Panc1 (cell line): ENCODE data around the gene DENND10.
A peak's percentile ranks its signal among the peaks of the same experiment; 100 is the strongest.

Experiments used
- POLR2AphosphoS5 ChIP-seq: IDR thresholded peaks from 2 replicates; pipeline ENCODE4 v1.6.1; 2012; ENCODE audit warnings: mild to moderate bottlenecking, low read depth, low read length, moderate library complexity
- TF ChIP-seq, protein P1 (sequence below): fragments of 450-650 bp; IDR thresholded peaks from 2 replicates; pipeline ENCODE4 v1.5.1; 2017; ENCODE audit warnings: mild to moderate bottlenecking
- TF ChIP-seq, protein P2 (sequence below), 2 experiments: IDR thresholded peaks; 2 replicates each; pipeline ENCODE4 v1.6.1; 2011 to 2012; ENCODE audit warnings: low read depth in 2 of 2, control low read depth in 1 of 2, low read length in 1 of 2, mild to moderate bottlenecking in 1 of 2, moderate library complexity in 1 of 2; ENCODE audit not compliant: insufficient read depth in 1 of 2

- TF ChIP-seq, protein P1, sequence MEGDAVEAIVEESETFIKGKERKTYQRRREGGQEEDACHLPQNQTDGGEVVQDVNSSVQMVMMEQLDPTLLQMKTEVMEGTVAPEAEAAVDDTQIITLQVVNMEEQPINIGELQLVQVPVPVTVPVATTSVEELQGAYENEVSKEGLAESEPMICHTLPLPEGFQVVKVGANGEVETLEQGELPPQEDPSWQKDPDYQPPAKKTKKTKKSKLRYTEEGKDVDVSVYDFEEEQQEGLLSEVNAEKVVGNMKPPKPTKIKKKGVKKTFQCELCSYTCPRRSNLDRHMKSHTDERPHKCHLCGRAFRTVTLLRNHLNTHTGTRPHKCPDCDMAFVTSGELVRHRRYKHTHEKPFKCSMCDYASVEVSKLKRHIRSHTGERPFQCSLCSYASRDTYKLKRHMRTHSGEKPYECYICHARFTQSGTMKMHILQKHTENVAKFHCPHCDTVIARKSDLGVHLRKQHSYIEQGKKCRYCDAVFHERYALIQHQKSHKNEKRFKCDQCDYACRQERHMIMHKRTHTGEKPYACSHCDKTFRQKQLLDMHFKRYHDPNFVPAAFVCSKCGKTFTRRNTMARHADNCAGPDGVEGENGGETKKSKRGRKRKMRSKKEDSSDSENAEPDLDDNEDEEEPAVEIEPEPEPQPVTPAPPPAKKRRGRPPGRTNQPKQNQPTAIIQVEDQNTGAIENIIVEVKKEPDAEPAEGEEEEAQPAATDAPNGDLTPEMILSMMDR: no peak
- TF ChIP-seq POLR2AphosphoS5: peak; percentile 99
- TF ChIP-seq, protein P2, sequence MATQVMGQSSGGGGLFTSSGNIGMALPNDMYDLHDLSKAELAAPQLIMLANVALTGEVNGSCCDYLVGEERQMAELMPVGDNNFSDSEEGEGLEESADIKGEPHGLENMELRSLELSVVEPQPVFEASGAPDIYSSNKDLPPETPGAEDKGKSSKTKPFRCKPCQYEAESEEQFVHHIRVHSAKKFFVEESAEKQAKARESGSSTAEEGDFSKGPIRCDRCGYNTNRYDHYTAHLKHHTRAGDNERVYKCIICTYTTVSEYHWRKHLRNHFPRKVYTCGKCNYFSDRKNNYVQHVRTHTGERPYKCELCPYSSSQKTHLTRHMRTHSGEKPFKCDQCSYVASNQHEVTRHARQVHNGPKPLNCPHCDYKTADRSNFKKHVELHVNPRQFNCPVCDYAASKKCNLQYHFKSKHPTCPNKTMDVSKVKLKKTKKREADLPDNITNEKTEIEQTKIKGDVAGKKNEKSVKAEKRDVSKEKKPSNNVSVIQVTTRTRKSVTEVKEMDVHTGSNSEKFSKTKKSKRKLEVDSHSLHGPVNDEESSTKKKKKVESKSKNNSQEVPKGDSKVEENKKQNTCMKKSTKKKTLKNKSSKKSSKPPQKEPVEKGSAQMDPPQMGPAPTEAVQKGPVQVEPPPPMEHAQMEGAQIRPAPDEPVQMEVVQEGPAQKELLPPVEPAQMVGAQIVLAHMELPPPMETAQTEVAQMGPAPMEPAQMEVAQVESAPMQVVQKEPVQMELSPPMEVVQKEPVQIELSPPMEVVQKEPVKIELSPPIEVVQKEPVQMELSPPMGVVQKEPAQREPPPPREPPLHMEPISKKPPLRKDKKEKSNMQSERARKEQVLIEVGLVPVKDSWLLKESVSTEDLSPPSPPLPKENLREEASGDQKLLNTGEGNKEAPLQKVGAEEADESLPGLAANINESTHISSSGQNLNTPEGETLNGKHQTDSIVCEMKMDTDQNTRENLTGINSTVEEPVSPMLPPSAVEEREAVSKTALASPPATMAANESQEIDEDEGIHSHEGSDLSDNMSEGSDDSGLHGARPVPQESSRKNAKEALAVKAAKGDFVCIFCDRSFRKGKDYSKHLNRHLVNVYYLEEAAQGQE (IDR thresholded peaks at IDR 0.05; ENCODE audit: insufficient read depth in 1 of 2, low read depth in 2 of 2, low read length in 1 of 2): peak in 1 of 2 experiments; percentile 13; a peak in 1 of 4 replicates
Measured at GRCh38 chr10:119178372-119179119, 74.6 kb downstream of the DENND10 start, which contains the start of gene PRDX3.
